Sigmoid colon (tissue), 4 donors: Measurements from ENCODE around the gene MAPK10.

Source experiments
- CTCF ChIP-seq, 4 experiments: fragments of 450-650 bp in 3 of 4; fragments of 200-600 bp in 1 of 4; IDR thresholded peaks; one replicate each; pipeline ENCODE4 v1.5.1; 2016 to 2019; ENCODE audit warnings: antibody characterized with exemption in 4 of 4, mild to moderate bottlenecking in 3 of 4, moderate library complexity in 2 of 4
- POLR2AphosphoS5 ChIP-seq, 4 donors: sonication (generic); formaldehyde crosslinking; IDR thresholded peaks; one replicate each; pipeline ENCODE4 v1.6.1; 2017; ENCODE audit warnings: antibody characterized with exemption in 4 of 4

- TF ChIP-seq CTCF (IDR thresholded peaks at IDR 0.05) (no peak), POLR2AphosphoS5 (IDR thresholded peaks at IDR 0.05) (no peak)
These were observed 8.6 kb upstream of the MAPK10 start for GRCh38 chr4:86368433-86368832.
